Adrenal gland (tissue), 12 donors: Measurements from ENCODE around the gene TFRC. TPM values are rescaled to one million over a fixed set of nuclear protein-coding genes. Genes with fewer than 3 reads are reported as not detected.

Experiments
- DNase-seq, 7 donors: peaks; one replicate each; pipeline ENCODE4 v3.0.0-alpha.2; 2019 to 2020
- H3K27ac ChIP-seq, 5 donors: fragments of 200-600 bp; sonication (generic) in 4 of 5; 1 replicate in 3 of 5; 2 replicates in 2 of 5; pipeline versions ENCODE4 v1.5.1 to v1.8.0; 2016 to 2020; ENCODE audit warnings: mild to moderate bottlenecking in 1 of 5
- H3K27me3 ChIP-seq: fragments of 200-600 bp; 2 replicates; pipeline ENCODE4 v1.8.0; 2021
- H3K36me3 ChIP-seq, 2 donors: fragments of 200-600 bp; replicated peaks in 1 of 2; 1 replicate in 1 of 2; 2 replicates in 1 of 2; pipeline versions ENCODE4 v1.5.1 to v1.8.0; 2018 to 2022
- H3K4me1 ChIP-seq, 2 donors: fragments of 200-600 bp; replicated peaks in 1 of 2; 1 replicate in 1 of 2; 2 replicates in 1 of 2; pipeline versions ENCODE4 v1.5.1 to v1.8.0; 2018 to 2021
- H3K4me3 ChIP-seq, 4 donors: fragments of 200-600 bp; sonication (generic) in 3 of 4; one replicate each; pipeline ENCODE4 v1.5.1; 2016 to 2018
- H3K9me3 ChIP-seq, 3 donors: fragments of 200-600 bp; sonication (generic) in 1 of 3; replicated peaks in 1 of 3; 1 replicate in 2 of 3; 2 replicates in 1 of 3; pipeline versions ENCODE4 v1.5.1 to v1.8.0; 2016 to 2021
- POLR2A ChIP-seq, 2 donors: fragments of 450-650 bp; IDR thresholded peaks; one replicate each; pipeline ENCODE4 v1.6.1; 2017; ENCODE audit warnings: antibody characterized with exemption in 2 of 2, mild to moderate bottlenecking in 2 of 2, moderate library complexity in 1 of 2
- WGBS, 4 donors: extraction: QIAGEN DNeasy Blood & Tissue Kit in 2 of 4; methylation state at CpG; one replicate each; pipeline versions ENCODE4 v1.1.5 to v1.1.7; 2013 to 2017; 5-methylcytosine and 5-hydroxymethylcytosine counted together
- intact Hi-C, 2 donors: fragments of 100-400 bp; cut with DNase I; formaldehyde crosslinking; loops; one replicate each; pipeline versions ENCODE4 v1.14.1 to v1.15.0; 2022 to 2023
- polyA plus RNA-seq, 3 donors: library from polyadenylated mRNA; stranded (reverse); fragments of 200-250 nt in 2 of 3; fragments of 350-450 nt in 1 of 3; fragmentation: Illumina TruSeq in 1 of 3; extraction: RNeasy Lipid Tissue Mini Kit (QIAGEN cat#74804) in 1 of 3; gene quantifications; one replicate each; pipeline ENCODE4 v1.2.3, GENCODE V29; 2013 to 2014
- total RNA-seq, 9 donors: library from RNA; depleted of rRNA in 4 of 9; stranded (reverse); fragments of >200 nt in 4 of 9; fragments of 120-200 nt in 1 of 9; fragmentation: NEBNext Ultra II Directional in 1 of 9; extraction: Animal tissue kit (Norgen Biotek cat#: 25700) in 1 of 9; gene quantifications; one replicate each; pipeline versions ENCODE4 v1.1.0 to v1.2.4, GENCODE V29; 2013 to 2023
- TF ChIP-seq, protein P1 (sequence below), 6 experiments: fragments of 450-650 bp in 4 of 6; fragments of 200-600 bp in 2 of 6; sonication (generic) in 1 of 6; IDR thresholded peaks; 1 replicate in 5 of 6; 2 replicates in 1 of 6; pipeline versions ENCODE4 v1.5.1 to v1.8.0; 2016 to 2021; ENCODE audit warnings: antibody characterized with exemption in 6 of 6, mild to moderate bottlenecking in 2 of 6, moderate library complexity in 1 of 6
- donor health status: healthy with polysubstance abuse.
- donor health status: Bipolar disorder and iron deficiency.
- donor health status: DM: yes; HTN: yes; CAD: no.
- donor health status: DM: no; HTN: no; CAD: no.
- donor health status: DM: no; HTN: no; CAD: no.
- donor health status: DM: yes; HTN: yes; CAD: no.

The TFRC gene
- total and polyA plus RNA-seq, 12 donors, result 7.3 to 414 (median 60.8) TPM

DNA sequence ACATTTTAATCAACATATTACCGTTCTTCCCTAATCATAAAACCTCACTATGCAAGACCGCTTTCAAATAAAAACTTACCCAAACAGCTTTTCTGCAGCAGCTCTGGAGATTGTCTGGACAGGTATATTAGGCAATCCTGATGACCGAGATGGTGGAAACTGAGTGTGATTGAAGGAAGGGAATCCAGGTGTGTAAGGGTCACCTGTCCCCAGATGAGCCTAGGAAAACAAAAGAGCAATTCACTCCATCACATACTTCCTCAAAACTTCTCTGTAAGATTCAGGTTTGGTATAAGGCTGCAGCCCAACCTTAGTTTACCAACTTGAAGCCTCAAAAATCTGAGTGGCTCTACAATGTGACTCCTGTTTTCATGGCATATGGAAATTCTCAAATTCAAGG, 14.5 kb downstream of the TFRC start:
- WGBS, 4 donors, result 94 to 96% (median 94%) methylated on average over 3 of the region's 3 CpGs
- TF ChIP-seq, protein P1, sequence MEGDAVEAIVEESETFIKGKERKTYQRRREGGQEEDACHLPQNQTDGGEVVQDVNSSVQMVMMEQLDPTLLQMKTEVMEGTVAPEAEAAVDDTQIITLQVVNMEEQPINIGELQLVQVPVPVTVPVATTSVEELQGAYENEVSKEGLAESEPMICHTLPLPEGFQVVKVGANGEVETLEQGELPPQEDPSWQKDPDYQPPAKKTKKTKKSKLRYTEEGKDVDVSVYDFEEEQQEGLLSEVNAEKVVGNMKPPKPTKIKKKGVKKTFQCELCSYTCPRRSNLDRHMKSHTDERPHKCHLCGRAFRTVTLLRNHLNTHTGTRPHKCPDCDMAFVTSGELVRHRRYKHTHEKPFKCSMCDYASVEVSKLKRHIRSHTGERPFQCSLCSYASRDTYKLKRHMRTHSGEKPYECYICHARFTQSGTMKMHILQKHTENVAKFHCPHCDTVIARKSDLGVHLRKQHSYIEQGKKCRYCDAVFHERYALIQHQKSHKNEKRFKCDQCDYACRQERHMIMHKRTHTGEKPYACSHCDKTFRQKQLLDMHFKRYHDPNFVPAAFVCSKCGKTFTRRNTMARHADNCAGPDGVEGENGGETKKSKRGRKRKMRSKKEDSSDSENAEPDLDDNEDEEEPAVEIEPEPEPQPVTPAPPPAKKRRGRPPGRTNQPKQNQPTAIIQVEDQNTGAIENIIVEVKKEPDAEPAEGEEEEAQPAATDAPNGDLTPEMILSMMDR (IDR thresholded peaks at IDR 0.05), result no peak
- no peak for TF ChIP-seq POLR2A (IDR thresholded peaks at IDR 0.05)
- H3K27me3 ChIP-seq, result no peaks in the 10 kb centered on the region
- H3K4me3 ChIP-seq, result no peak overlapping the region
- no peak for DNase-seq
- no peak overlapping the region for H3K27ac ChIP-seq
- intact Hi-C loops, result no loop called here
- peaks cover 0 to 97% of the 10 kb centered on the region in 2 donors for H3K36me3 ChIP-seq
- no peaks in the 10 kb centered on the region for H3K4me1 ChIP-seq
- no peaks in the 10 kb centered on the region for H3K9me3 ChIP-seq

DNA sequence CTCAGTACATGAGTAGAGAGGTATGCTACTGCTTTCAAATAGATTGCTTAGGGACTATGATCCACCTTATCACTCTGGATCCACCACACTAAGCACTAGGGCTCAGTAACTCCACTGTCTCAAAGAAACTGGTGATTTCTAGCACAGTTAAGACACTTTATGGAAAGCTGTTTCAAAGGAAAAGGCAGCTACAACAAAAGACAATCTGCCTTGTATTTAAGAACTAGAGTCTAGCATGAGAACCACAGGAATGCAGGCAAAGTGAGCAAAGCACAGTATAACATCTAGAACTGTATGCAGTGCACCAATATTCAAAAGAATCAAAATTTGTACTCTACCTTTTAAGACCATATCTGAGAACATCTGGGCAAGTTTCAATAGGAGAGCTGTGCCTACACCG, 17.9 kb downstream of the TFRC start:
- TF ChIP-seq, protein P1 (IDR thresholded peaks at IDR 0.05), result no peak
- Histone ChIP-seq H3K27me3 (no peaks in the 10 kb centered on the region), H3K36me3 (peaks cover 0 to 97% of the 10 kb centered on the region in 2 donors)

DNA sequence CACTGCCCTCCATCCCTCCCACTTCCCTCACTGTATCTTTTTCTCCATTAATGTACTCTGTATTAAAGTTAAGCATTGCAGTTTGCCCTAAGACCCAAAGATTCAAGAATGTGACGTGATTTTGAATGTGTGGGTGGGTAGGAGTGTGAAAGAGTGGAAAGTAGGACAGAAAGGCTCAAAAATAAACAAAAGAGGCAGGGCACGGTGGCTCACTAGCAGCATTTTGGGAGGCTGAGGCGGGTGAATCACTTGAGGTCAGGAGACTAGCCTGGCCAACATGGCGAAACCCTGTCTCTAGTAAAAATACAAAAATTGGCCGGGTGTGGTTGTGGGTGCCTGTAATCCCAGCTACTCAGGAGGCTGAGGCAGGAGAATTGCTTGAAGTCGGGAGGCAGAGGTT, 18.4 kb downstream of the TFRC start:
- Histone ChIP-seq H3K9me3 (no peaks in the 10 kb centered on the region), H3K36me3 (peaks cover 0 to 97% of the 10 kb centered on the region in 2 donors), H3K27me3 (no peaks in the 10 kb centered on the region), H3K4me1 (no peaks in the 10 kb centered on the region), H3K27ac (no peak overlapping the region), H3K4me3 (no peak overlapping the region)
- intact Hi-C loops, result no loop called here
- DNase-seq, result no peak
- 88 to 92% (median 90%) methylated on average over 6 of the region's 6 CpGs for WGBS, 4 donors
- TF ChIP-seq POLR2A (IDR thresholded peaks at IDR 0.05), result no peak
- TF ChIP-seq, protein P1 (IDR thresholded peaks at IDR 0.05), result no peak

More for the DNA sequence above, 17.9 kb downstream of the TFRC start:
- 89 to 96% (median 95%) methylated on average over 1 of the region's 1 CpG for WGBS, 4 donors
- DNase-seq, result no peak
- Histone ChIP-seq H3K4me1 (no peaks in the 10 kb centered on the region), H3K4me3 (no peak overlapping the region), H3K9me3 (no peaks in the 10 kb centered on the region), H3K27ac (no peak overlapping the region)
- intact Hi-C loops, result no loop called here

DNA sequence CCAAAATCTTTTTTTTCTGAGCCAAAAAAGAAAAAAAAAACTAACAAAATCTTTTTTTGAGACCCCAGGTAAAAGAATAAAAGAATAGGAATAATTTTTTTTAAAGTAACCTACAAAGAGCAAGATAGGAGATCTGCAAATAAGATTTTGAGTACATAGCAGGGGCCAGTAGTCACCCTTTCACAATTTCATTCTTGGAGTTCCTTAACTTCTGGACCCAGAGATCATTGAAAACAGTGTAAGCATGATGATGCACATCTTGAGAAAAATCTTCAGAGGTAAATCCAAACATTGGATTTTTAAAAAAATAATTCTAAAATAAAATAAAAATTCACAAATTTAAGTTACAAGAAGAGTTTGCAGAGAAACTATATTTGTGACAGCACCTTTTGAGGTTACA, 18.8 kb downstream of the TFRC start:
- Histone ChIP-seq H3K4me3 (no peak overlapping the region), H3K27me3 (no peaks in the 10 kb centered on the region), H3K36me3 (peaks cover 0 to 98% of the 10 kb centered on the region in 2 donors), H3K27ac (no peak overlapping the region), H3K4me1 (no peaks in the 10 kb centered on the region), H3K9me3 (no peaks in the 10 kb centered on the region)
- intact Hi-C loops, result no loop called here
- TF ChIP-seq, protein P1 (IDR thresholded peaks at IDR 0.05), result no peak
- no peak for TF ChIP-seq POLR2A (IDR thresholded peaks at IDR 0.05)
- no peak for DNase-seq
